Activated CD4-positive, alpha-beta T cell treated with anti-CD3 and anti-CD28 coated beads for 48 hours (primary cell): ENCODE measurements around the gene ZNF133.
"Not testable (repeated sequence)": the region's sequence is repeated elsewhere in the genome, so short reads cannot be mapped to it uniquely, and the experiment has no call there.

Experiments
- DNase-seq: peaks from one replicate; pipeline ENCODE4 v3.0.0-alpha.2; 2020

ZNF133 gene

GRCh38 chr20:18287915-18288748 lies at the start of gene ZNF133:
ZNF133 (plus strand) TSS chr20:18288527; CDS start chr20:18305687, 17,160 bp downstream.
- peak; percentile 97 for DNase-seq

- DNase-seq: no peak
These were observed 47.3 kb upstream of the ZNF133 start for GRCh38 chr20:18240997-18241396.

GRCh38 chr20:18243802-18244201 lies 44.5 kb upstream of the ZNF133 start:
- no peak for DNase-seq

- DNase-seq: not testable (repeated sequence)
These were observed 39.8 kb upstream of the ZNF133 start for GRCh38 chr20:18248545-18248944.

GRCh38 chr20:18250217-18250616 lies 38.1 kb upstream of the ZNF133 start:
- no peak for DNase-seq

- no peak for DNase-seq
These were observed 35.5 kb upstream of the ZNF133 start for GRCh38 chr20:18252597-18253451.

- no peak for DNase-seq
These were observed 33.7 kb upstream of the ZNF133 start for GRCh38 chr20:18254615-18255014.

- DNase-seq: no peak
These were observed 32.8 kb upstream of the ZNF133 start for GRCh38 chr20:18255526-18255925.

GRCh38 chr20:18256440-18257090 lies 31.8 kb upstream of the ZNF133 start:
- DNase-seq: no peak

GRCh38 chr20:18258126-18258860 lies 30.0 kb upstream of the ZNF133 start:
- no peak for DNase-seq

GRCh38 chr20:18259730-18260129 lies 28.6 kb upstream of the ZNF133 start:
- no peak for DNase-seq

GRCh38 chr20:18263723-18264122 lies 24.6 kb upstream of the ZNF133 start:
- no peak for DNase-seq

- DNase-seq: no peak
These were observed 22.9 kb upstream of the ZNF133 start for GRCh38 chr20:18265441-18265840.

- no peak for DNase-seq
These were observed 22.0 kb upstream of the ZNF133 start for GRCh38 chr20:18266282-18266681.

GRCh38 chr20:18267815-18268214 lies 20.5 kb upstream of the ZNF133 start:
- DNase-seq: no peak

GRCh38 chr20:18271160-18271559 lies 17.2 kb upstream of the ZNF133 start:
- no peak for DNase-seq

- no peak for DNase-seq
These were observed 15.9 kb upstream of the ZNF133 start for GRCh38 chr20:18272451-18272850.

GRCh38 chr20:18273738-18274137 lies 14.6 kb upstream of the ZNF133 start:
- DNase-seq: no peak

GRCh38 chr20:18275960-18276359 lies 12.4 kb upstream of the ZNF133 start:
- not testable (repeated sequence) for DNase-seq

- peak; percentile 77 for DNase-seq
These were observed 11.5 kb upstream of the ZNF133 start for GRCh38 chr20:18276821-18277220.

- no peak for DNase-seq
These were observed 9.1 kb upstream of the ZNF133 start for GRCh38 chr20:18279242-18279641.

GRCh38 chr20:18284805-18285533 lies 3.4 kb upstream of the ZNF133 start:
- DNase-seq: no peak
